GM19240 (cell line): ENCODE results near the gene PAQR7.

Experiments used
- DNase-seq: peaks from one replicate; pipeline ENCODE4 v3.0.0; 2011; ENCODE audit warnings: low spot score; ENCODE audit not compliant: insufficient read length

Gene PAQR7

GRCh38 chr1:25875154-25875855, at the start of gene PAQR7:
Gene PAQR7 (minus strand): TSS chr1:25875708. CDS start chr1:25863839, 11,869 bp downstream.
- peak; percentile 53 for DNase-seq

- DNase-seq = no peak
Measured at GRCh38 chr1:25924454-25924853, 48.9 kb upstream of the PAQR7 start.

- DNase-seq = no peak
Measured at GRCh38 chr1:25922971-25923552, 47.6 kb upstream of the PAQR7 start.

GRCh38 chr1:25922056-25922970, 46.8 kb upstream of the PAQR7 start:
- DNase-seq = no peak

GRCh38 chr1:25918615-25919014, 43.1 kb upstream of the PAQR7 start:
- DNase-seq = no peak

- DNase-seq = no peak
Measured at GRCh38 chr1:25917996-25918395, 42.5 kb upstream of the PAQR7 start.

- no peak for DNase-seq
Measured at GRCh38 chr1:25916460-25916859, 41.0 kb upstream of the PAQR7 start.

- DNase-seq = no peak
Measured at GRCh38 chr1:25914074-25914995, 38.8 kb upstream of the PAQR7 start.

- DNase-seq = no peak
Measured at GRCh38 chr1:25913206-25913605, 37.7 kb upstream of the PAQR7 start.

GRCh38 chr1:25912076-25912831, 36.7 kb upstream of the PAQR7 start:
- no peak for DNase-seq

- no peak for DNase-seq
Measured at GRCh38 chr1:25911162-25911561, 35.7 kb upstream of the PAQR7 start.

- DNase-seq = no peak
Measured at GRCh38 chr1:25909040-25909439, 33.5 kb upstream of the PAQR7 start.

- no peak for DNase-seq
Measured at GRCh38 chr1:25908161-25908560, 32.7 kb upstream of the PAQR7 start.

GRCh38 chr1:25907601-25908000, 32.1 kb upstream of the PAQR7 start:
- no peak for DNase-seq

- DNase-seq = no peak
Measured at GRCh38 chr1:25906644-25907300, 31.3 kb upstream of the PAQR7 start.

GRCh38 chr1:25905680-25906643, 30.5 kb upstream of the PAQR7 start, which contains the start of gene STMN1:
Gene STMN1 (minus strand): TSS chr1:25906419. CDS start chr1:25904676, 1,743 bp downstream.
- DNase-seq = peak; percentile 84

- DNase-seq = peak; percentile 93
Measured at GRCh38 chr1:25904943-25905679, 29.6 kb upstream of the PAQR7 start.

- DNase-seq = no peak
Measured at GRCh38 chr1:25903986-25904385, 28.5 kb upstream of the PAQR7 start.
